ENCODE results near the gene OR2T1.
"Not testable (repeated sequence)": the region's sequence is repeated elsewhere in the genome, so short reads cannot be mapped to it uniquely, and the experiment has no call there.

- TF ChIP-seq EZH2 (IDR thresholded peaks at IDR 0.05; ENCODE audit: low read depth, low read length, severe bottlenecking); BACH1 (IDR thresholded peaks at IDR 0.05; ENCODE audit: low read length); POLR2A (IDR thresholded peaks at IDR 0.05; ENCODE audit: control extremely low read depth in 1 of 2, low read depth in 2 of 2, low read length in 2 of 2); CTCF (IDR thresholded peaks at IDR 0.05; ENCODE audit: control extremely low read depth in 1 of 3, insufficient read depth in 1 of 3, low read depth in 1 of 3, low read length in 3 of 3); RFX5 (IDR thresholded peaks at IDR 0.05; ENCODE audit: borderline replicate concordance, low read depth, low read length); SIN3A (conservative IDR thresholded peaks at IDR 0.05 in 1 of 2, IDR thresholded peaks at IDR 0.05 in 1 of 2; ENCODE audit: low read depth in 1 of 2, low read length in 2 of 2); CREB1 (IDR thresholded peaks at IDR 0.05): not testable (repeated sequence)
These were observed 41.8 kb downstream of the OR2T1 start for GRCh38 chr1:248444603-248445002.
